Measurements from ENCODE around the gene GPM6B. TPM values are rescaled to one million over a fixed set of nuclear protein-coding genes. Genes with fewer than 3 reads are reported as not detected.

The GPM6B gene
- polyA plus RNA-seq, 10 donors: 15.9 to 29.5 (median 21.2) TPM

DNA sequence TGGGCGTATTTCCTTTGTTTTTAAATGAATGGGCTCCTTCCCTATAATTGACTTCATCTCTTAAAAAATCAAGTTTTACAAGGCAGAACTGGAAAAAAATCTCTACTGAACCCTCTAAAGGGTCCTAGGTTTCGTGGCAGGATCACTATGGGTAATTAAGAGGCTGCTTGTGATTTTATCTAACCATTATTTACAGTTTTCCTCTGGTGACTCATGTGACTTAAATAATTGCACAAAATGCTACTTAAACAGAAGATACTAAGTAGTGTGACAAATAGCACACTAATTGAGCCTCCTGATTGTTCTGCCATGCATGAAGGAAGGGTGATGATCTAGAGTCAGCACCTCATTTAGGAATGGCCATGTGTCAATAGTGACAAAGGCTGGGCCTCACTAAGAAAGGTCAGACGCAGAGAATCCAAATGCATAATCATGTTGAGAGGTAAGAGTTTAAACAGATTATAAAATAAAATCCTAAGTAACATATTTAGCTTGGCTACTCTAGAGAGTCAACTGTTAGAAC lies 46.8 kb downstream of the GPM6B start:
- DNase-seq: no peak

GRCh38 chrX:13768939-13769338 lies 48.0 kb downstream of the GPM6B start:
- no peak for DNase-seq

DNA sequence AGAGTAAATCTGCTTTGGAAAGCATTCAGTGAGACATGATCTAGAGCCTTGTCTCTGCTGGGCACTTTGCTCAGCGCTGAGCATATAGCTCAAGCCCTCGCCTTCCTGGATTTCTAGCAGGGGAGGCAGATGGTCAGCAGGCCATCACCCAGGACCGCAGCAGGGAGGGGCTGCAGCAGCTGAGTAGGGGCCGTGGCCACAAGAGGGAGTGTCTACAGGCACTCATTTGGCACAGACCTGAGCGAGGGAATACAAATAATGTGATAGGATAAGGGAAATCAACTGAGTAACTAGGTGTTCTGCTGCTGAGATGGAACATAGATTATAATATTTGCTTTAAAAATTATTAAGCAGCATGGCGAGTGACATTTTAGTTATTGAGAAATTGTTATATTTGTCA lies 52.1 kb downstream of the GPM6B start:
- DNase-seq: peak in 1 of 3 donors; percentile 45

DNA sequence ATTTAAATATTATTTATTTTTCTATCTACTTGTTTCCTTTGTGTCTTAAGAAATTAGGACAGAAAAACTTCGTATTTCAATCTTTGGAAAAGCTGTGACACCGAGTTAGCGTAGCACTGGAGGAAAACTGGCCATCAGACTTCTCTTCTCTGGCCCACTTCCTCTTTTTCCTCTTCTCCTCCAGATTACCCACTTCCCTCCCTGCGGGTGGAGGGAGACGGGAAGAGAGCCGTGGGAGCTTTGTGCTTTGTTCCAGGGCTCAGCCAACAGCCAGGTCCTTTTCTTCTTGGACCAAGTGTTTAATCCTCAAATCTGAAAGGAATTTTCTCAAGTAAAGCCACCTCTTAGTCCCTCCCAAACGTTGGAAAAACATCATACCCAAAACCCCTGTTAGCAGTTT lies 52.6 kb downstream of the GPM6B start:
- no peak for DNase-seq

DNA sequence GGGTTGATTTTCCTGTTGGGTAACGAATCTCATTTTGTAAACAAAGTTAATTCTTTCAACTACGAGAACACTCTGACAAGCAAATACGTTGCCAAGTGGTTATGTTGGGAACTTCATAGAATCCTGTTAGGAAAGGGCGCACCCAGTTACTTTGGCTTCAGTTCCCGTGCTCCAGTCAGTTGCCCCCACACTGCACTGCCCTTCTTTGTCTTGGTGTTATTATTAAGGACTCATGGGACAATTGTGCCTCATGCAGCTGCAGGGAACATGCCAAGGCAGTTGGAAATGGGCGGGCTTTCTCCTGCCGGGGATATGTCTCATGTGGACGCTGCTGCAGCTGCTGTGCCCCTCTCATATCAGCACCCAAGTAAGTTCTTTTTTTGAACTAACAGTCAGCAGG lies 53.4 kb downstream of the GPM6B start:
- DNase-seq: peak in 1 of 3 donors; percentile 36

DNA sequence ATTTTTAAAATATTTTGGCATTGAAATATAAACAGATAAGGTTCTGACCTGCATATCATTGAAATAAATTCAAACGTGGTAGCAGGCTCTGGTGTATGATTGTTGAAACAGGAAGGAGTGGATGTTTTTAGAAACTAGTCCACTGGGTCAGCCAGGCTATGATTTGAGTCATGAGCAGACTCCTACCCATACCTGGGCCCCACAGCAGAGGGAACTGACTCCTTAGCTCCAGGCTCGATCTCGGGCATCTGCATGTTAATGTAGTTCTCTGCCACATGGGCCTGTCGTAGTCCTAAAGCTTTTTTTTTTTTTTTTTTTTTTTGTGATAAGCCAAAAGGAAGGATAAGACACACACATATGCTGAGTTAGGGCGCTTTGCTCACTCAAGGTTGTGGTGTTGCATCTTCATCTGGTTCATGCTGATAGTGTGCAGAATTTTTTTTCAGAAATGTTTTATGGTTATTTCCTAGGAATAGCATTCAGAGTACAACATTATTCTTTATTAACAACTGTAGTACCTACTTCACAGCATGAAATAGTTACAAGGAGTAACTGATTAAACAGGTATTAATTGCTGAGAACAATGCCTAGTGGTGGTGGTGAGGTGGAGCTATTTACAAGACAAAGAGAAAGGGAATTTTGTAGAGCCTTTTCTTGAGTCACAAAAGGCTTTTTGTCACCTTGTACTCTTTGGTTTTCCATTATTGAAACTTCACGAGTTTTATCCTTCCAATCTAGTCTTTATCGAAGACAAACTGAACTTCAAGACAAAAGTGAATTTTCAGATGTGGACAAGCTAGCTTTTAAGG lies 55.1 kb downstream of the GPM6B start:
- no peak for DNase-seq

DNA sequence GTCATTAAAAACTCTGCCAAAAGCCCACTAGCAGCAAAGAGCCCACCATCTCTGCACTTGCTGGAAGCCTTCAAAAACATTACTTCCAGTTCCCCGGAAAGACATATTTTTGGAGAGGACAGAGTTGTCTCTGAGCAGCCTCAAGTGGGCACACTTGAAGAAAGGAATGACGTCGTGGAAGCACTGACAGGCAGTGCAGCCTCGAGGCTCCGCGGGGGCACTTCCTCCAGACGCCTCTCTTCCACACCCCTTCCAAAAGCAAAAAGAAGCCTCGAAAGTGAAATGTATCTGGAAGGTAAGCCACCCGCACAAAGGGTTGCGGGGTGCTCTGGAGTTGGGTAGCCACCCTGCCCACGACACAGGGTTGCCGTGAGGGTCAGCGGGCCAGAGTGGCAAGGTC lies 56.5 kb downstream of the GPM6B start:
- DNase-seq: no peak

DNA sequence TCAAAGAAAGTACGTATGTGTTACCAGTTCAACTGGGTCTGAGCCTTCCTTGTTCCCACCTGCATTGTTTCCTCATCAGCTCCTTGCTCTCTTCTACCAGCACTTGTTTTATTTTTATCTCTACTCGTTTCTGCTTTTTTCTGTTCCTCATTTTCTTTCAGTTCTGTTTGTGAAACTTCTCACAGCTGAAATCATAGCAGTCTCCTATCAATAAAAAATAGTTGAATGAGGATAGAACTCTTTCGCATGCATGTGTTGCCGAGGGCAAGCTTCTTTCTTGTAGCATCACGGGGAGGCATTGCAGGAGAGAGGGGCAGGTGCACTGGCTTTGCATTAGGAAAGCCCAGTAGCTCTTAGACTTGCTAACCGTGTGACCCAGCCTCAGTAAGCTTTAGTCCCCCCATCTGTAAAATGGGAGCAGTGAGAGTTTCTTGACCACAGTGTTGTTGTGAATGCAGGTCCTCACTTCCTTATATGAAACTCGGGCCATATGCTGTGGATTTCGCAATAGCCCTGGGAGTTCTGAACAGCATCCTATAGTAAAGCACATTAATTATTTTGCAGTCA lies 57.7 kb downstream of the GPM6B start:
- DNase-seq: no peak

- DNase-seq: no peak
Measured at GRCh38 chrX:13756381-13756780, 60.5 kb downstream of the GPM6B start.

- no peak for DNase-seq
Measured at GRCh38 chrX:13755254-13755653, 61.6 kb downstream of the GPM6B start.

DNA sequence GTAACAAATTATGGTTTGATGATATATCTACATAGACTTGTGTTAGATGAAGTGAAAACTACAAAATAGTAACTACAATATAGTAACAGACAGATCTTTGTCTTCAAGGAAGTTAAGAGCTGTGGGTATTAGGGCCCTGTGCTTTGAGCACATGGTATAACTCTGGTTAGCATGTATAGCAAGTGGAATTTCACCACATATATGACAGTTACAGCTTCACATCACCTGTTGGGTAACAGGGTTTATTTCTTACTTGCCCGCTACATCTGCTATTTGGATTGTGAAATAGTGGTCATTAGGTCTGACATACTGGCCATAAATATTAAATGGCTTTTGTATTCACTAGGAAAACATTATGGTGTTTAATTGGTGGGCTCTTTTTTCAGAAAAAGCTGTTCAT lies 62.1 kb downstream of the GPM6B start:
- DNase-seq: no peak

GRCh38 chrX:13752646-13753045 lies 64.2 kb downstream of the GPM6B start:
- DNase-seq: peak in 1 of 3 donors; percentile 13

DNA sequence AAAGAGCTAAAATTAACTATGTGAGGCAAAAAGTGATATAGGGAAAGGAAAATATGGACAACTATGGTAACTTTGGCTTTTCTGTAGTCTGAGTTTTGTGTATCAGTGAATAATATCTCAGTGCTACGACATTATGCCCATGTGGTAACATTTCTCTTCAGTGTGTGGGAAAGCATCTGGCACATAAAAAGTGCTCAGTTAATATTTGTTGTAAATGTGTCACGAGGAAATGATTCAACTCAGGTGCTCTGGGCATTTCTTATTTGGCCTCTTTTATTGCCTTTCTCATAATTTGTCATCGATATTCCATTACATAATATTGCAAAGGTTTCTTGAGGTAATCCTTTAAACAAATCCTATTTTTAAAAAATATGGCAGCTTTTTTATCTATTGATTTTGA lies 64.8 kb downstream of the GPM6B start:
- no peak for DNase-seq

GRCh38 chrX:13750812-13751211 lies 66.1 kb downstream of the GPM6B start:
- DNase-seq: no peak

DNA sequence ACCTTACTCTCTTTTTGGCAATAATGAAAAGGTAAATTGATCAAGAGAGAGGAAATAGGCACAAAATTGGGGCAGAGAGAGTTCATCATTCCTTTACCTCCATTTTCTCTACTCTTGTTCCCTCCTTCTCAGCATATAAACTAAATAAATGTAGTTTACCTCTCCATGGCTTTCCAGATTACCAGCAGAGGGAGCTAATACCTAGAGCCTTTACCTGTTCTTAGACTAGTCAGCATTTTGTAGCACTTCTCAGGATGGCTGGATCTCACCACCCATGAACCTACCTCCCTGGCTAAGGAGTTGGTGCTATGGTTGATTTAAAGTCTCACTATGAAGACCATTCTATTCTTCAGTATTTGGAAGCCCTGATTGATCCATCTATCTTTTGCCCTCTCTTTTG lies 66.7 kb downstream of the GPM6B start:
- DNase-seq: peak in 1 of 3 donors; percentile 26

- no peak for DNase-seq
Measured at GRCh38 chrX:13748486-13748885, 68.4 kb downstream of the GPM6B start.

GRCh38 chrX:13747836-13748235 lies 69.1 kb downstream of the GPM6B start:
- DNase-seq: peak in 1 of 3 donors; percentile 55

DNA sequence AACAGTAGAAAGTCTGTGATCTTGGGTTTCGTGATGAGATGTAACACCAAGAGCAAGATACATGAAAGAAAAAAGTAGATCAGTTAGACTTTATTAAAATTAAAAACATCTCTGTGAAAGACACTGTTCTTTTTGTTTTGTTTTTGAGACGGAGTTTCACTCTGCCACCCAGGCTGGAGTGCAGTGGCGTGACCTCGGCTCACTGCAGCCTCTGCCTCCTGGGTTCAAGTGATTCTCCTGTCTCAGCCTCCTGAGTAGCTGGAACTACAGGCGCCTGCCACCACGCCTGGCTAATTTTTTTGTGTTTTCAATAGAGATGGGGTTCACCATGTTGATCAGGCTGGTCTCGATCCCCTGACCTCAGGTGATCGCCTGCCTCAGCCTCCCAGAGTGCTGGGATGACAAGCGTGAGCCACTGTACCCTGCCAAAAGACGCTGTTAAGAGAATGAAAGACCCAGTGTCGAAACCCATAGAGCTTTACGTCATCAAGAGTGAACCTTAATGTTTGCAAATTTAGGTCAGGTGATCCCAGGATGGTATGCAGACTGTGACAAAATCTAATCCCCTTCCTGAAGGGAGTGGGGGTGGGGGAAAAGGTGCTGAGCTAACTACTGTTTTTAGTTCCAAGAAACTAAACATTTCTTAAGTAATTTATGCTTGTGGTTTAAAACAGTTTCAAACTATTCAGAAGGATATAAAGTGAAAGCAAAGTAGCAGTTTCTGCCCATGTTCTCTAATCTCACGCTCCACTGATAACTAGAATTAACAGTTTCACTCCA lies 74.3 kb downstream of the GPM6B start:
- DNase-seq: no peak

GRCh38 chrX:13741695-13742094 lies 75.2 kb downstream of the GPM6B start:
- DNase-seq: no peak

GRCh38 chrX:13734278-13735172 lies 82.4 kb downstream of the GPM6B start, which contains the start of the genes OFD1 and TRAPPC2:
Gene OFD1, plus strand, starts transcription at chrX:13734748. Its CDS starts 324 bp downstream, at chrX:13735072.
Gene TRAPPC2, minus strand, starts transcription at chrX:13734620. Its CDS starts 14,657 bp downstream, at chrX:13719963.
- peak; percentile 89 to 96 (median 95) for DNase-seq

- peak in 1 of 3 donors; percentile 19 for DNase-seq
Measured at GRCh38 chrX:13733506-13733905, 83.4 kb downstream of the GPM6B start.

All from muscle of back (tissue), 11 donors.